HL-60/S4 (cell line): Measurements from ENCODE around the gene MYO1E.

Experiments
- in situ Hi-C: fragments of 300-500 bp; cut with MboI; formaldehyde crosslinking; loops from 2 replicates; pipeline ENCODE4 v1.14.3; 2022; ENCODE audit warnings: low sequenced_read_pairs

MYO1E gene

GRCh38 chr15:59111251-59111650 is 261.4 kb downstream of the MYO1E start:
- in situ Hi-C loops = no loop called here

- in situ Hi-C loops = no loop called here
Measured at GRCh38 chr15:59105854-59106253, 266.8 kb downstream of the MYO1E start.

- in situ Hi-C loops = no loop called here
Measured at GRCh38 chr15:59104912-59105732, 267.5 kb downstream of the MYO1E start, which contains the start of gene CCNB2. Gene CCNB2, plus strand, starts transcription at chr15:59105146. Its CDS starts 123 bp downstream, at chr15:59105269.

- in situ Hi-C loops = no loop called here
Measured at GRCh38 chr15:59104602-59104911, 268.1 kb downstream of the MYO1E start.

- in situ Hi-C loops = no loop called here
Measured at GRCh38 chr15:59099162-59099685, 273.4 kb downstream of the MYO1E start.

GRCh38 chr15:59096429-59096828 is 276.2 kb downstream of the MYO1E start:
- in situ Hi-C loops = no loop called here

GRCh38 chr15:59094077-59094476 is 278.6 kb downstream of the MYO1E start:
- in situ Hi-C loops = no loop called here

- in situ Hi-C loops = no loop called here
Measured at GRCh38 chr15:59087731-59088130, 284.9 kb downstream of the MYO1E start.
